Activated CD4-positive, alpha-beta T cell treated with anti-CD3 and anti-CD28 coated beads, Interleukin-2, amount 50 U/mL, for 16 hours (primary cell): ENCODE measurements around the gene EPS8L1.
"Not testable (repeated sequence)": the region's sequence is repeated elsewhere in the genome, so short reads cannot be mapped to it uniquely, and the experiment has no call there.

ENCODE experiments used
- DNase-seq: peaks from one replicate; pipeline ENCODE4 v3.0.0-alpha.2; 2020

Gene EPS8L1

DNA sequence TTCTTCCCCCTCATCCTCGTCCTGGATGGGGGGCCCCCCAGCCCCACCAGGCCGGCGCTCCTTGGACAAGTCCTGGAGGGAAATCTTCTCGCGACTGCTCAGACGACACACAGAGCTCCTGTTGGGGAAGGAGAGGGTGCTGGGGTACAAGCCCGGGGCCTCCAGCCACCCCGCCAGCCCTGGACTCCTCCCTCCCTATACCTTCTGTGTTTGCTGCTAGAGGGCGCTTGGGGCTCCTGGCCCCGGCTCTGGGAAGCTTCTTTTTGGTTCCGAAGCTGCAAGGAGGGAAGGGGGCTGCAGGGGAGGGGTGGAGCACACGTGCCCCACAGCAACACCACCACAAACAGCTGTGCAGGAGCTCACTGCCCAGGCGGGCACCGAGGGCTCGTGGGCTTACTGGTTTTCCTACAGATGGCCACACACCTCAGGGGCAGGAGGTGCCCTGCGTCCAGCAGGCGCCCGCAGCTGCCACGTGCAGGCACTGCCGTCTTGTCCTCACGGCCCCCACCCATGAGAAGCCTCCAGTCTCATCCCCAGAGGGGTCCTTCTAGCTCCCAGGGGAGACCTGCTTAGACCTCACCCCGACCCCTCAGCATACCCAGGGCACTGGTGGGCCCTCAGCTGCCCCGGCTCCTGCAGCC lies 20.5 kb downstream of the EPS8L1 start:
- DNase-seq = no peak

DNA sequence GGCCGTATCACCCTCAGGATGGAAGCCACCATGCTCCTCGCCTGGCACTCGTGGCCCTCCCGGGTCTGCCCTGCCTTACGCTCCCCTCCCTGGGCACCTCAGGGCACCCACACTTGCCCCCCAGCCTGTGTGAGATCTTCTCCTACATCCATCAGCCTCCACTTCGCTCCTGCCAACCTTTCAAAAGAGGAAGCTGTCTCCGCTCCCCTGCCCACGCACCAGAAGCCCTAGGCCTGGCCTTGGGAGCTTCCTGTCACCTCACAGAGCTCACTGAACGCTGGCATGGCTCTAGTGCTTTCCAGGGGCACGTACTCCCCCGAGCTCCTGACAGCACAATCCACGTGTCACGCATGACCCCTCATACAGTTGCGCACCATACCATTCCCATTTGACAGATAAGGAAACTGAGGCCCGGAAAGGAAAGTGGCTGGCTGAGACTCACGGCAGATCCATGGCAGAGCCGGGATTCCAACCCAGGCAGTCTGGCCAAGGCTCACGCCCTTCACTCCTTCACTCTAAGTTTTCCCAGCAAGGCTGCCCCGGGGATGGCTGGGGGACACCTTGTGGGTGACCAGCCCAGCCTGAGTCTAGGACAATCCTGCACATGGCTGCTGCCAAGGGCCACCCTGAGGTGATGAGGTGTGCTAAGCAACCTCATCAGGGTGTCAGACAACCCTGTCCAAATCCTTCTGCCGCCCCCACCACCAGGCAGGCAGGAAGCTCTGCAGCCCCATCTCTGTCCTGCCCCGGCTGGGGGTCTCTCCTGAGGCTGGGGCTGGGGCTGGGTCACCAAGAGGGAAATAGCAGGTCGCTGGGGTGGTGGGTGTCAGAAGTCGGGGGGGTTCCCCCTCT lies 22.4 kb downstream of the EPS8L1 start:
- no peak for DNase-seq

DNA sequence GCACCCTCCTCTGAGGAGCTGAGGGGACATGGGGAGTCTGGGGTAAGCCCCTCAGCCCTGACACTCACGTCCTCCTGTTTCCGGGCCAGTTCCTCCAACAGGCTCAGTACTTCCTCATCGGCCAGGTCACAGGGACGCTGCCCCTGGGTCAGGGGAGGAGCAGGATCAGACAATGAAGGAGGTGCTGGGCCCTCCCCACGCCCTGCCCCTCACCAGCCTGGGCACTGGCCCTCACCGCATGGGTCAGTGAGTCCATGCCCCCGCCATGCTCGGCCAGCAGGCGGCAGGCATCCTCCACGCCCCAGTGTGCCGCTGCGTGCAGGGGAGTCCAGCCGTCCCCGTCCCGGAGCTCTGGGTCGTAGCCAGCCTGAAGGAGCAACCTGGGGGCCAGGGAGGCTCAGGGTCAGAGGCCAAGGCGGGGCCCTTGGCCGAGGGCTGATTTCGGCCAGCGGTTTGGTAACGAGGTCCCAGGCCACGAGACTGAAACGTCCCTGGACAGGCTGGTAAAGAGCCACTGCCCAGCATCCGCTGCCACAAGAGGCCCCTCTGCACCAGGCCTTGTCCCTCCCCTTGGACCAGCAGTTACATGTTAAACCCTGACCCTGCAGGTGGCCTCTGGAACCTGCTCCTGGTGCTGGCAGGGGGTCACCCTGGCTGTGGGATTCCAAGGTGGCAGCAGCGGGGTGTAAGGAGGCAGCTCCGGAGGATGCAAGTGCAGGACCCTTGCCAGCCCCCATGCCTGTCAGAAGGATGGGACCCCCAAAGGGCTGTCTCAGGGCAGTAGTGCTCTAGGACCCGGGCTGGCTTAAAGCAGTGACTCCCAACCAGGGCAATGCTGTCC lies 23.3 kb downstream of the EPS8L1 start:
- no peak for DNase-seq

DNA sequence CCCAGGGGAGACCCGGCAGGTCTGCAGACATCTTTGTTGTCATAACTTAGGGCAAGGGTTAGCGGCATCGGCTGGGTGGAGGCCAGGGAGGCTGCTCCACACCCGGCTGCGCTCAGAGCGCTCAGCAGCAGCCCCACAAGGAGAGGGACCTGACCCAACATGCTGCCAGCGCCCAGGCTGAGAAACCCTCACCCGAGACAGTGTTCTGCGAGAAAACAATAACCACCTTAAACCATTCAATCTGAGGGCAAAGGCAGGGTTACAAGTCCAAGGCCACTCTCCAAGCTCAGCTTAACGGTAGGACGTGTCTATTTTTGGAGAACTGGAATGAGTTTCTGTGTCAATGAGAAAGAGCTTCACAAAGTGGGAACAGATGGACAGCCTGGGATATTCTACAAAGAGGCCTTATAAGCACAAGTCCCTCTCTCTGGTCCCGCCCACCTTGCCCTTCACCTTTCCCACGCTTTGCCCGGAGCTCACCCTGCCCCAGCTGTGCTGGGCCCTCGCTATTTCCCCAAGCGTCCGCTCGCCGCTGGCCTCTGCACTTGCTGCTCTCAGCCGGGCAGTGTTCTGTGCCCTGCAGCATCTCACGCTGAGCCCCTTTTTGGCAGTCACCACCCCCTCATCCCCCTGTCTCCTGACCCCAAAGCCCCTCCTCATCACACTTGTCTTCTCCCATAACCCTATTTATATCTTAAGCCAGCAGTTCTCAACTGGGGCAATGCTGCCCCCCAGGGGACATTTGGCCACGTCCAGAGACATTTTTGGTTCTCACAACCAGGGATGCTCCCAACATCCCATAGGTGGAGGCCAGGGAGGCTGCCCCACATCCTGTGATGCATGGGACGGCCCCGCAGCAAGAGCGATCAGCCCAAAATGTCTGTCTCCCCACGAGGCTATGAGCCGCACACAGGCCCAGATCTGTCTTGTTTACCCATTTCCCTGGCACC lies 24.2 kb downstream of the EPS8L1 start:
- no peak for DNase-seq

DNA sequence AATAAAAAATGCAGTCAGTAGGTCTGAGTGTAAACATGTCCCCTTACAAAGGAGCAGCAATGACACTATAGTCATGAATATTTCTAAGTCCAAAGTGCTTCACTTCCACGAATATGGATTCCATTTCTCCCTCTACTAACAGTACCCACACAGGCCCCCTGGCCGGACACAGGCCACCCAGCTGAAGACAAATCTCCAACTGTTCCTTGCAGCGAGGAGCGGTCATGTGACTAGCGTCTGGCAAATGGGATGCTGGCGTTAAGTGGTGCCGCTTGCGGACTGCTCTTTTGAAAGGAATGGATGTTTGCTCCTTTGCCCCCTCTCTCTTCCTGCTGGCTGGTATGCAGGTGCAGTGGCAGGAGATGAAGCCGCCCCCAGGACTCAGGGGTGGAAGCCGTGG lies 25.6 kb downstream of the EPS8L1 start:
- no peak for DNase-seq

DNA sequence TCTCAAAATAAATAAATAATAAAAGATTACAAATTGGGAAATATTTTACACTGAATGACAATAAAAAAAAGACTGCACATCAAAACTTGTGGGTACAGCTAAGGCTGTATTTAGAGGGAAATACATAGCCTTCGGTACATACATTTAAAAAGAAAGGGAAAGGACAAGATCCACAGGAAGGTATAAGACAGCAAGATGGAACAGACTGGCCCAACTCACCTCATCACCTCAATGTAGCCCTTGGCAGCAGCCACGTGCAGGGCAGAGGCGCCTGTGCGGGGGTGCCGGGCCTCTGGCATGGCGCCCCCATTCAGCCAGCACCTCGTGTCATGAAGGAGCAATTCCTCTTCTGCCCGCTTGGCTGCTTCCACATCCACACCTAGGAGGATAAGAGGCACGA lies 27.5 kb downstream of the EPS8L1 start:
- no peak for DNase-seq

DNA sequence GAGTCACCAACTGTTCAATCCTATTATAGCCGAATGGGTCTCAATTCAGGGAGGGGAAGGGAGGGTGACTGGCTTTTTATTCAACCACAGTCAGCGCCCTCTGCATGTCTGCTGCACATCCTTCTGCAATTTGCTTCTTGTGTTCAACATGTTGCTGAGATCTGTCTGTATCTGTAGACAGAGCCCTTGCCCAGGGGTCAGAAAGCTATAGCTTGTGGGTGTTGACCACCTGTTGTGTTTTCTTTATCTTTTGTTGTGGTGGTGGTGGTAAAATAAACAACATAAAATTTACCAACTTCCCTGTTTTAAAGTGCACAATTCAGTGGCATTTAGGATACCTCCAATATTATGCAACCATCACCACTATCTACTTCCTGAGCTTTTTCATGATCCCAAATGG lies 29.6 kb downstream of the EPS8L1 start:
- DNase-seq = no peak

DNA sequence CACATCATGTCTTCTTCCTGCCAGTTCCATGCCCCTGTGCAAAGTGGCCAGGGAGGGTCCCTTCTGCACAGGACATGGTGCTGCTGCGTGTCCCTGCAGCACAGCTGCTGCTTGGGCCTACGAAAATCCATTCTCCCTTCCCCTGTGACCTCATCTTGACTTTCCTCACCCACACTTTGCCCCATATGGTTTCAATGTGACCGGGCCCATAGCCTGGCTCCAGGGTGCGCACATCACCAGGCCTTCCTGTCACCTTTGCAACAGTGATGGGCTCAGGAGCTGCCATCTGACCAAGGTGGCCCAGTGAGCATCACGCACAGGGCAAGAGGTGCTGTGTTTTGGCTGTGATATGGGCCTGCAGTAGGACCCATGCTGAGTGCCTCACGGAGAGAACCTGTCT lies 30.9 kb downstream of the EPS8L1 start:
- DNase-seq = no peak

DNA sequence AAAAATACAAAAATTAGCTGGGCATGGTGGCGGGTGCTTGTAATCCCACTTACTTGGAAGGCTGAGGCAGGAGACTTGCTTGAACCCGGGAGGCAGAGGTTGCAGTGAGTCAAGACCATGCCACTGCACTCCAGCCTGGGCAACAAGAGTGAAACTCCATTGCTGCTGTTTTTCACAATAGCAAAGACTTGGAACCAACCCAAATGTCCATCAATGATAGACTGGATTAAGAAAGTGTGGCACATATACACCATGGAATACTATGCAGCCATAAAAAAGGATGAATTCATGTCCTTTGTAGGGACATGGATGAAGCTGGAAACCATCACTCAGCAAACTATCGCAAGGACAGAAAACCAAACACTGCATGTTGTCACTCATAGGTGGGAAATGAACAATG lies 31.6 kb downstream of the EPS8L1 start:
- DNase-seq = not testable (repeated sequence)

DNA sequence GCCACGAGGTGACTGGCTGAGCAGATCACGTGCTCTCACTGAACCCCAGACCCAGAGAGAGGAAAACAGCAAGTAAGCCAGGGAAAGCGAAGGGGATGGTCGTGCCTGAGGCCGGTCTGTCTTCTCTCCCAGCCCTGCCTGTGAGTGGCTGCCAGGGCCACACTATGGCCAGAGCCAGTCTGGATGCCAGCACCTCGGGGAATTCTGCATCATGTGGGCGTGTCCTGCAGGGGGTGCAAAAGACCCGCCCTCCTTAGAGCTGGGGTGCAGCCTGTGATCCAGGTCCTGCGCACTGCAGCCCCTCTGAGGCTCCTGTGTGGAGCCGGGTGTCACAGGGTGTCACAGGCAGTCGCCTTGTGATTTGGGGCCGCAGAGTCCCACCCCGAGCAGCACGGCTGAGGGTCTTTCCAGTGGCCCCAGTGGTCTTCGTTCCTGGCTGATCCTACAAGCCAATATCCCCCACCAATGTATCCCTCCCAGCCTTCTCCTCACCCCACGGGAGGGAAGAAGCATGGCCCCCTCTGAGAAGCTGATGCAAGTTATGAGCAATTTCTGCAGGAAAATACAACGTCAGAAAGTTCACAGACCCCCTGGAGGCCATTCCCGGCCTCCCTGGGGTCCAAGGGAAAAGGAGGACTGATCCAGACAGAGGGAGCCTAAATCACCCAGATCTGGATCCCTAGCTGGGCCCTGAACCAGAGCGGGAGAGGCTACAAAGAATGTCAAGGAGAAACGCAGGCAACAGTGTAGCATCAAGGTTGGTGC lies 34.0 kb downstream of the EPS8L1 start:
- DNase-seq = no peak

DNA sequence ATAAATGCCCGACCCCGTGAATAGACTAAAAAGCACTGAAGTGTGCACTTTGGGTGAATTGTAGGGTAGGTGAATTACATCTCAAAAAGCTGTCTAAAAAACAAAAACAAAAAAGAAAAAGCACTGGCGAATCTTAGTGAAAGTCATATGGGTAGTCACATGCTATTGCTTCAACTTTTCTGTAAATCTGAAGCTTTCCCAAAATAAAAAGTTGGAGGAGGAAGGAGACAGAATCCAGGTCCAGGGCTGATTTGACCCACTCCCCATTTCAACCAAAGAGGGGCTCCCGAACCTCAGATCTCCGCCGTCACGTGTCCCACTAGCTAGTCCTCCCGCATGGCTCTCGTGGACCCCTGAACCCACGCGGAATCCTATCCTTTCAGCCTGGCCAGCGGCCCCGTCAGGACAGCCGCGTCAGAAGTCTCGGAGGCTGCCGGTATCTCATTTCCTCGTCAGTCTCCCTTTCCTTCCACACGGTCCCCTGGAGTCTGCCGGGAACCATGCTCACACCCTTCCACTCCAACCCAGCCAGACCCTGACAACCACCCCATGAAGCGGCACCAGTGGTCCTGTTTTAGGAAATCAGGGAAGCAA lies 35.7 kb downstream of the EPS8L1 start:
- DNase-seq = no peak

DNA sequence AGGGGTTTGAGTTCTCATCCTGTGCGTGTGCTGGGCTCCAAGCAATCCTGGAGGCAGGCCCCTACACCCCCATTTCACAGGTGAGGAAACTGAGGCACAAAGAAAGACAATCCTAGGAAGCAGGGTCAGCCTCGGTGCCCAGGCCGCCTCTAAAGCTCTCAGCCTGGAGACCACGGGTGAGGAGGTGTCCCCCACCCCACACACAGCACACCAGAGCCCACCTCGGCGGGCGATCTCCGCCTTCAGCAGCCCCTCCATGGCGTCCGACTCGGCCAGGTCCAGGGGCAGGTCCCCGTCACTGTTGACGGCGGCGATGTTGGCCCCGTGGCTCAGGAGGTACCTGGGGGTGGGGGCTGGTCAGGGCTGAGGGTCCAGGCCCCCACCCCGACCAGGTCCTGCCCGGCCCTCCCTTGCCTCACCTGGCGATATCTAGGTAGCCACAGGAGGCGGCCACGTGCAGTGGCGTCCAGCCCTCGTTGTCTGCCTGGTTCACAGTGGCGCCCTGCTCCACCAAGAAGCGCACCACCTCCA lies 36.6 kb downstream of the EPS8L1 start:
- no peak for DNase-seq

DNA sequence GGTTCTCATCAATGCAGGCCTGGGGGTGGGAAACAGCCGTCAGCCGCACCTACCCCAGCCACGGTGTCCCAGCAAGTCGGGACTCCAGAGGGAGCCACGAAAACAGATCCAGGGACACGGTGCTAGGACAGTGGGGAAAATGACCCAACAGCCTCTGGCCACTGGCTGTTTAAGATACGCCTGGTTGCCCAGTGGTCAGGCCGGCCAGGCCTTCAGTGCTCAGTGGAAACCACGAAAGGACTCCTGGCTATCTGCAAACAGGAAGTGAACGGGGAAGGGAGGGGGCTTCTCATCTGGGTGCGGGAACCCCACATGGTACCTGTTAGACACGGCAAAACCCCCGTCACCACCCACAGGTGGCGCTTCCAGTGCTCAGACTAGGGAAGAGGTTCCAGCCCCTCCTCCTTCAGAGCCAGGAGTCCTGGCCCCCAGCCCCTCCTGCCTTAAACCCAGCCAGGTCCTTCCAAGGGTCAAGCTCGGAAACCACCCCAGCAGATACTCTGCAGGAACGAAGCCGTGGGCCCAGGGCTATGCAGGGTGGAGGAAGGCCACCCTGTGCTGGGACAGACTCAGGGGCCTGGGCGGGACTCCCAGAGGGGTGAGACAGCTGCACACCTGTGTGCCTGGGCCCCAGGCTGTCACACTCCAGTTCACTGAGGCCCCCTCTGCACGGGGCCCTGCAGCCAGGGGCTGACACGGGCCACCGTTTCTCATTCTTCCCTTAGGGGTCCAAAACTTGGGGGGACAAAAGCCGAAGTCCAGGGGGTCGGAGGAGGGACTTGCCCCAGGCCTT lies 37.3 kb downstream of the EPS8L1 start:
- no peak for DNase-seq

DNA sequence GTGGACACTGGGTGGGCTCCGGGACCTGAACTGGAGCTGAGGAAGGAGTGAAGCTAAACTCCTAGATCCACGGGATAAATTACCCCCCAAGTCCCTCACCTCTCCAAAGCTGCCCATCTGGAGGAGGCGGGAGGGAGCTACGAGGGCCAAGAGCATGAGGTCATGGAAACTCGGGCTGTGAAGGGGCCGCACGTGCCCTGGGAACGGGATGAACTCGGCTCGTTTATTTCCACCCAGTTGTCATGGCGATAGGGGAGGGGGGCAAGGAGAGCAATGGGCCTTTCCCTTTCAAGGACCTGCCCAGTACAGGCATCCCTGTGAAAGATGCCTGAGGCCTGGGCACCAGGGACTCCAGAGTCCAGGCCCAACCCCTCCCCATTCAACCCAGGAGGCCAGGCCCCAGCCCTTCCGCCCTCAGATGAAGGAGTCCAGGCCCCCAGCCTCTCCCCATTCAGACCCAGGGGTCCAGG lies 37.9 kb downstream of the EPS8L1 start:
- no peak for DNase-seq

DNA sequence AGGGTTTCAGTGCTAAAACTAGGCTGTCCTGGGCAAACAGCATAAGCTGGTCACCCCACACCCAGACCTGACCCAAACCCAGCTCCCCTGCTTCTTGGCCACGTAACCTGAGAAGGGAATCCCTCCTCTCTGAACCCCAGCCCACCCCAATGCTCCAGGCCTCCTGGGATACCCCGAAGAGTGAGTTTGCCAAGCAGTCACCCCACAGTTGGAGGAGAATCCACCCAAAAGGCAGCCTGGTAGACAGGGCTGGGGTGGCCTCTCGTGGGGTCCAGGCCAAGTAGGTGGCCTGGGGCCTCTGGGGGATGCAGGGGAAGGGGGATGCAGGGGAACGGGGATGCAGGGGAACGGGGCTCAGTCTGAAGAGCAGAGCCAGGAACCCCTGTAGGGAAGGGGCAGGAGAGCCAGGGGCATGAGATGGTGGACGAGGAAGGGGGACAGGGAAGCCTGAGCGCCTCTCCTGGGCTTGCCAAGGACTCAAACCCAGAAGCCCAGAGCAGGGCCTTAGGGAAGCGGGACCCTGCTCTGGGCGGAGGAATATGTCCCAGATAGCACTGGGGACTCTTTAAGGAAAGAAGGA lies 39.0 kb downstream of the EPS8L1 start:
- no peak for DNase-seq

DNA sequence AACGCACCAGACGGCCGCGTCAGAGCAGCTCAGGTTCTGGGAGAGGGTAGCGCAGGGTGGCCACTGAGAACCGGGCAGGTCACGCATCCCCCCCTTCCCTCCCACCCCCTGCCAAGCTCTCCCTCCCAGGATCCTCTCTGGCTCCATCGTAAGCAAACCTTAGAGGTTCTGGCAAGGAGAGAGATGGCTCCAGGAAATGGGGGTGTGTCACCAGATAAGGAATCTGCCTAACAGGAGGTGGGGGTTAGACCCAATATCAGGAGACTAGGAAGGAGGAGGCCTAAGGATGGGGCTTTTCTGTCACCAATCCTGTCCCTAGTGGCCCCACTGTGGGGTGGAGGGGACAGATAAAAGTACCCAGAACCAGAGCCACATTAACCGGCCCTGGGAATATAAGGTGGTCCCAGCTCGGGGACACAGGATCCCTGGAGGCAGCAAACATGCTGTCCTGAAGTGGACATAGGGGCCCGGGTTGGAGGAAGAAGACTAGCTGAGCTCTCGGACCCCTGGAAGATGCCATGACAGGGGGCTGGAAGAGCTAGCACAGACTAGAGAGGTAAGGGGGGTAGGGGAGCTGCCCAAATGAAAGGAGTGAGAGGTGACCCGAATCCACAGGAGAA lies 39.9 kb downstream of the EPS8L1 start:
- DNase-seq = no peak

DNA sequence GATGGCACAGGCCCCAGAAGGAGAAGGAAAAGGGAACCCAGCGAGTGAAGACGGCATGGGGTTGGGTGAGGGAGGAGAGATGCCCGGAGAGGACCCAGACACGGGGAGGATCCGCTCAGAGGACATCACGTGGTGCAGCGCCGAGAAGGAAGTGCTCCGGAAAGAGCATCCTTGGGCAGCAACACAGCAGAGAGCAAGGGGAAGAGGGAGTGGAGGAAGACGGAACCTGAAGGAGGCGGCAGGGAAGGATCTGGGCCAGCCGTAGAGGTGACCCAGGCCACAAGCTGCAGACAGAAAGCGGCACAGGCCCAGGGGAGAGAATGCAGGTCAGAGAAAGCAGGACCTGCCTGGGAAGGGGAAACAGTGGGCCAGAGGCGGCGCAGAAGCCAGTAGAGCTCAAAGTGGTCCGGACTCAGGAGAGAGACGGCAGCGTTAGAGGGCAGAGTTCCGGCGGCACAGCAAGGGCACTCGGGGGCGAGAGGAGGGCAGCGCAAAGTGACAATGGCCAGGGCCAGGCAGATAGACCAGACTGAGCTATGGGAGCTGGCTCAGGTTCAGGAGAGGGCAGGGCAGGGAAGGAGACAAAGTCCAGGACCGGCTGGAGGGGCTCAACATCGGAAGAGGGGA lies 40.7 kb downstream of the EPS8L1 start:
- peak; percentile 77 for DNase-seq

DNA sequence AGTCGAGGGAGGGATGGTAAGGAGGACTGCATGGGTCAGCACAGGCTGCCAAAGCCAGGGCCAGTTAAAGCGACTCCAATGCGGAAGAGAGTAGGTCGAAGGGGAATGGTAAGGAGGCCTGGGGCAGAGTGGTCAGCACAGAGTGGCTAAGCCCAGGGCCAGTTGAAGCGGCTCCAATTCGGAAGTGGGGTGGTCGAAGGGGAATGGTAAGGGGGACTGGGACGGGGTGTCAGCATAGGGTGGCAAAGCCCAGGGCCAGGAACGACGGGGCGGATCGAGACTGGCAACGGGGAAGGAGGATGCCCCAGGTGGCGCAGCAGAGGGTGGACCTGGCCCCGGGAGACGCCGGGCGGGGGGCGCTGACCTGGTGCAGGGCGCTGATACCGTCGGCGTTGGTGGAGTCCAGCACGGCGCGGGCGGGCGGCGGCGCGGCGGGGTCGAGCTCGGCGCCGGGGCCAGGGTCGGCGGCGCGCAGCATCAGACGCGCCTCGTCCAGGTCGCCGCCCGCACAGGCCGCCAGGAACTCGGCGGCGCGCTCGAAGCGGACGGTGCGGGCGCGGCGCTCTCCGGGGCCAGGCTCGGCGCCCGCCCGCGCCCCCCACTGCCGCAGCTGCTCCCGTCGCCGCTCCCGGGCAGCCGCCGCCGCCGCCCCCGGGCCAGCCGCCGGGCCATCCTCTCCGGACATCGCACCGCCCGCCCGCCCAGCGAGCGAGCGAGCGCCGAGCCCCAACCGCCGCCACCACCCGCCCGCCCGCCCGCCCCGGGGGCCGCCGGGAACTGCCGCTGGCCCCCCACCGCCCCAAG lies 41.4 kb downstream of the EPS8L1 start, which contains the start of gene PPP1R12C:
TSS of gene PPP1R12C (minus strand) at position 779 of the 804 bp plus-strand sequence. CDS start at position 685, 94 bp downstream.
- DNase-seq = no peak
